ENCODE data around the gene BIRC6.
A peak's percentile ranks its signal among the peaks of the same experiment; 100 is the strongest.
"Not testable (repeated sequence)": the region's sequence is repeated elsewhere in the genome, so short reads cannot be mapped to it uniquely, and the experiment has no call there.

Gene BIRC6

GRCh38 chr2:32614084-32614483, 257.3 kb downstream of the BIRC6 start:
- DNase-seq (ENCODE audit: low read depth): no peak

DNA sequence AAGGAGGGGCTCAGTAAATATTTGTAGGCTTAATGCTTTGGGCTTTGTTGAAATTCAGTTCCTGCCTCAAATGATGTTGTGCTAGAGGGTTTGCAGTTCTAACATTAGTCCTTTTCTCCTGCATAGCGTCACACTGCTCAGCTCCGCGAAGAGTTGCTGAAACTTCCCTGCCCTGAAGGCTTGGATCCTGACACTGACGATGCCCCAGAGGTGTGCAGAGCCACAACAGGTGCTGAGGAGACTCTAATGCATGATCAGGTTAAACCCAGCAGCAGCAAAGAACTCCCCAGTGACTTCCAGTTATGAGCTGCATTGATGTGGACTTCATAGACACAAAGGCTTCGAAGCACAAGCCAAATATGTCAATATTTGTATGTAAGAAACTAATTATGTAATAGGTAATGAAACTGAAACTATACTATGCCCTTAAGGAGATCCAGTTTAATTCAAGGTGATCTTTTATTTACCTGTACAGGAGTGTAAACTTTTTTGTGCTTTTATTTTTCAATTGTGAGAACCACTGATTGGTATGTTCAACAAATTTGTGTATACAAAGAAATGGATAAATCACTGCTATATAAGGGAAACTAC, 260.9 kb downstream of the BIRC6 start:
- DNase-seq (ENCODE audit: low read depth): no peak

DNA sequence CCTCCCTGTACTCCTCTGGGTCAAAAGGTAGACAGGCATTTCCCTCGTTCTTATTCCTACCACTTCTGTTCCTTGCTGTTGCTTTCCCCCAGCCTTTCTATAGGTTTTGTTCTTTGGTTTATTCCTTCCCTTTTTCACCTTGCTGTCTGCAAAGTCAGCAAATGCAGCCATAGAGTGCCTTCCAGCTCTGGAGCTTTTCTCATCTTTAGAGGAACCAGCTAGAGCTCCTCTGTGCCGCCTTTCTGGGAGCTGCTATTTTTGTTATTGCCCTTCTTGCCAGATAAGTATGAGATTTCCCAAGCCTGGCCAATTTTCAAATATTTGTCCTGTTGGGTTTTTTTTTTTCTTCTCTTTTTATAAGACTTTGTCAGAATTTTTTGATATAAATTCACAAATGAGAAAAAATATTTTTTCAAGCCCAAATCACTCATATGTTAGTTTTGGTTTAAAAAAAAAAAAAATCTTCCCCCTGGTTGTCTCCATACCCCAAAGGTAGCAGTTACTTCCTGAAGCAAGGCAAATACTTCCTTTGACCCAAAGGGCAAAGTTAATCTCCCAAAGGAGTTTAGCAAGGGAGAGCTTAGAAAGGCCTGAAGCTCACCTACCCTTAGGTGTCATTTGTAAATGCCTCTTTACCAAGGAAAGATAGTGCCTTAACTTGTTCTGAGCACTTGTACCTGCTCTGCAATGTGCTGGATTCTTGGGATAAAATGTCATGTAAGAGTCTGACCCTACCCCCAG, 265.9 kb downstream of the BIRC6 start:
- DNase-seq (ENCODE audit: low read depth): no peak

DNA sequence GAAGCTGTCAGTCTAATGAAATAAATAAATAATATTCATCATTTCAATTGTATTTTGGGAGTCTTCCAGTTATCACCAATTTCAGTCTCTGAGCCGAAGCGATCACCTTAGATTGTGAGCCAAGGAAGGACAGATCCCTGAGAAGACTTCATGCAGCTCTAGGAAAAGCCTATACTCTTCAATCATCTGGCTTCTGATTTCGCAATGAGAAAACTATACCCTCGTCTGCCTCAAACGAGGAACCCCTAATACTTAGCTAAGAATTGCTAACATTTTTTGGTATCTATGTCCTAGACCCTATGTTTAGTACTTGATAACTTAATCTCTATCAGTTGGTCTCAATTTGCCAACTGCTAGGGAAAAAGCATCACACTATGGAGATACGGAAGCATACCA, 266.5 kb downstream of the BIRC6 start:
- DNase-seq (ENCODE audit: low read depth): no peak

- DNase-seq (ENCODE audit: low read depth): no peak
Observed at GRCh38 chr2:32624812-32625211, 268.0 kb downstream of the BIRC6 start.

GRCh38 chr2:32626639-32627221, 269.9 kb downstream of the BIRC6 start:
- DNase-seq (ENCODE audit: low read depth): no peak

DNA sequence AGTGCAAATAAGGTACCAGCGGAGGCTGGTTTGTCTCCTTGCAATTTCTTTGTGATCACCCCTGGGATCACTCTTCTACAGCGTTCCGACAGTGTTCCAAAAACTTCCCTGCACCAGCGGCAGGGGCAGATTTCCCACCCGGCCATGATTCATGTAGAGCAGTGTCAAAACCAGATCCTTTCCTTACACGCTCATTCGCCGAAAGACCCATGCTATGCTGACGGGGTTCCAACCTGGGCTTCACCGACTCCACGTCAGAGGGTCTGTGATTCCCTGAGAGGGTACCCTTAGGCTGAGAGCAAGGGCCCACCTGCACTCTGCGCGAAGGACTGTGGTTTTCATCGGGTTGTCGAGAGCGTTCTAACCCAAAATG, 270.6 kb downstream of the BIRC6 start:
- DNase-seq (ENCODE audit: low read depth): peak; percentile 1

DNA sequence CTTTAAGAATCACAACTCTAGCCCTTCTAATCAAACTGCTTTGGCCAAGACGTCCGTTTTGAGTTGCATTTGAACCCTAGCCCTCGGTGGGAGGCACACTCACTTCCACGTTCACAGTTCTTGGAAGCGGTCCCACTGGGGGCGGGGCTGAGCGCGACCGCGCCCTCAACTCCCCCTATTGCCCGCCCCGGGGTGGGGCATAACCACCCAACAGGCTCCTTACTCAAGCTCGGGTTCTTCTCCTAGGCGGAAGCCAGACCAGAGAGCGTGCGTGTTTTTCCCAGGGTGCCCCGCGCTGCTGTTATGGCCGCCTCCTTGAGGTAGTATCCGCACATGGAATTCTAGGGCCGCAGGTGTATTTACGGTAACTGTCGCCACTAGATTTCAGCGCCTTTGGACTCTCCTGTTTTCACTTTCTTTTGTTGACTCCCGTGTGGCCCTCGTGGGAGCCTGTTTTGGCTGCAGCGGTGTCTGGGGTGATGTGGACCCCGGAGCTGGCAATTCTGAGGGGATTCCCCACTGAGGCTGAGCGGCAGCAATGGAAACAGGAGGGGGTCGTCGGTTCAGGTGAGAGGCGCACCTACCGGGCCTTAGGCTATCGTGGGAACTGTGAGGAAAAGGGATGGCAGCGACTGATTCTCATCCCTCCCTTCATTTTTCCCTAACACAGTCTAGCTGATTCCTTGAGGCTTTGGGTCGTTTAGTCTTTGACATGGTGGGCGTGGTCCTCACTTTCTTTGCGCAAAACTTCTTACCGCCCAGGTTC, 271.2 kb downstream of the BIRC6 start, which contains the start of gene TTC27:
TTC27 (plus strand) TSS at position 237 of the 766 bp plus-strand sequence; CDS start at position 480, 243 bp downstream.
- DNase-seq (ENCODE audit: low read depth): peak; percentile 94

DNA sequence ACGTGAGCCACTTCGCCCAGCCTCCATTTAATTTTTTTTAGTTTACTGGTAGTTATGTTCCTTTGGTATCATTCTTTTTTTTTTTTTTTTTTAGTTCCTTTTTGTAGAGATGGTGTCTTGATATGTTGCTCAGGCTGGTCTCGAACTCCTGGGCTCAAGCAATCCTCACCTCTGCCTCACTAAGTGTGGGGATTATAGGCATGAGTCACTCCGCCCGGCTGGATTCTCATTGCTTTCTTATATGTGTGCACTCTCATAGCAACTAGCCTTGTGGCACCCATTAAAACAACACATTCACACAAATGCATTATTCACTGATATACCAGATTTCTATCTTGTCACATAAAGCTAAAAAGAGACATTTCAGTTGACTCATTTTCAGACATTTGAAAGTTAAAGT, 275.3 kb downstream of the BIRC6 start:
- DNase-seq (ENCODE audit: low read depth): no peak

- no peak for DNase-seq (ENCODE audit: low read depth)
Observed at GRCh38 chr2:32633040-32633439, 276.2 kb downstream of the BIRC6 start.

GRCh38 chr2:32638548-32638947, 281.7 kb downstream of the BIRC6 start:
- DNase-seq (ENCODE audit: low read depth): not testable (repeated sequence)

DNA sequence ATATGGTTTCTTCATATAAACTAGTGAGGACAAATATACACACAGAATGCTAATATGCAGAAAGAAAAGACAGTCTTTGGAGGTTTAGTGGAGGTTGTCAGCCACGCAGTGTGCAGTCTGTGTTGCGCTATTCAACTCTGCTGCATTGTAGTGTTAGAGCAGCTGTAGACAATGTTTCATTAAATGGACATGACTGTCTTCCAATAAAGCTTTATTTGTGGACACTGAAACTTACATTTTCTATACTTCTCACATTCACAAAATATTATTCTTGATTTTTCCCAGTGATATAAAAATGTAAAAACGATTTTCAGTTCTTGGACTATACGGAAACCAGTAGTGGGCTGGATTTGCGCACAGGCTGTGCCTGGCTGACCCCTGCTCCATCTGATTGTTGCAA, 284.4 kb downstream of the BIRC6 start:
- no peak for DNase-seq (ENCODE audit: low read depth)

- DNase-seq (ENCODE audit: low read depth): no peak
Observed at GRCh38 chr2:32647180-32647651, 290.4 kb downstream of the BIRC6 start.

DNA sequence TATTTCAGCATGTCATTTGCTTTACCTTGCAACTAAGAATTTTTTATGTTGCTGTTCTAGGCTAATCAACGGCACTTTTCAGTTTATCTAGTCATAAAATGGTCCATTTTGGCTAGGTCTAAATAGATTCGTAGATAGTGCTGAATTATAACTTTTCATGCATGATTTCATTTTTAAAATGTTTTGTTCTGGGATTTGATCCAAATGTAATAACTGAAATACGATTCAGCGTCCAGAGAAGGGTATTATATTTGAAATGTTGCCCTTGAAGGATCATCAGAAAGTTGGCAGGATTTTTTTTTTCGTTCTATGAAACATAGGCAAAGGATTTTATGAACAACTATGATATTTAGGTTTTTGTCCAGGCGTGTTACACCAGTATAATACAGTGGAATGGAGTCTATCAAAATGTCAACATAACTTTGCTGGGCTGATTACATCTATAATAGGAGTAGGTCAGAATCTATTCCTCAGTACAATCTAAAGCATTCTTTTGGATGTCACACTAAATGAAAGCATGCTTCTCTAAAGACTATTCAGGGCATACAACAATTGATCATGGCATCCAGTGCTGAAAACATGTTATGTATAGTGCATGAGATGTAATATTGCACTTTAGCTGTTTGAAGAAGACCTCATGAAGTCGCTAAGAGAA, 295.9 kb downstream of the BIRC6 start:
- DNase-seq (ENCODE audit: low read depth): no peak

- no peak for DNase-seq (ENCODE audit: low read depth)
Observed at GRCh38 chr2:32656069-32656468, 299.2 kb downstream of the BIRC6 start.

DNA sequence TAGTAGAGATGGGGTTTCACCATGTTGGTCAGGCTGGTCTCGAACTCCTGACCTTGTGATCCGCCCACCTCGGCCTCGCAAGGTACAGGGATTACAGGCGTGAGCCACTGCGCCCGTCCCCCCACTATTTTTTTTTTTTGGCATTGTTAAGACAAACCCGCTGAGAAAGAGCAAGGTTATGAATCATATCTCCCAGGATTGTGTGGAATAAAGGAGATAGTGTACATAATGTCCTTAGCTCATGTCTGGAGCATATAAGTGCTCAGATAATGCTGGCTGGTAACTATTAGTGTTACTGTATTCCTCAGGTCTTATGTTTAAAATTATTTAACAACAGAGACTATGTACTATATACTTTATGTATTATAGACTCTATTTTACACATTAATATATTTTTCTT, 307.0 kb downstream of the BIRC6 start:
- DNase-seq (ENCODE audit: low read depth): no peak

DNA sequence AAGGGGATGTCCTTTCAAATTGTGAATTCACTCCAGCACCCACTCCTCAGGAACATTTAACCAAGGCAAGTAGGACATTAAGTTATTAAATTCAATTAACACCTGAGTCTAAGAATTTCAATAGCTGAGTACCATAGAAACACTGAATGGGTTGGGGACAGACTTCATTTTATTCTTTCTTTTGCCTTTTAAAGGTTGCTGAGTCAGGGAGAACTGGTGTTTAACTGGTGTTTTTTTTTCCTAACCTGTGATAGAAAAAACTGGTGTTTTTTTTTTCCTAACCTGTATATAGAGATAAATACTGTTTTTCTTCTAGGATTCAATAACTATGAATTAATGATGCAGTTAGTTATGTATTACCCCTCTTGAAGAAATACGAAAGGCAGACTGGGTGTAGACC, 309.9 kb downstream of the BIRC6 start:
- no peak for DNase-seq (ENCODE audit: low read depth)

GRCh38 chr2:32668254-32668653, 311.4 kb downstream of the BIRC6 start:
- DNase-seq (ENCODE audit: low read depth): no peak
